GM18519 (cell line): ENCODE results near the gene OLFM2.

Source experiments
- ATAC-seq: cut with Tn5 transposase; IDR thresholded peaks from one replicate; pipeline ENCODE4 v1.9.1; 2021; ENCODE audit warnings: mild to moderate bottlenecking, moderate library complexity; ENCODE audit not compliant: unreplicated experiment, low FRiP score

OLFM2 gene

DNA sequence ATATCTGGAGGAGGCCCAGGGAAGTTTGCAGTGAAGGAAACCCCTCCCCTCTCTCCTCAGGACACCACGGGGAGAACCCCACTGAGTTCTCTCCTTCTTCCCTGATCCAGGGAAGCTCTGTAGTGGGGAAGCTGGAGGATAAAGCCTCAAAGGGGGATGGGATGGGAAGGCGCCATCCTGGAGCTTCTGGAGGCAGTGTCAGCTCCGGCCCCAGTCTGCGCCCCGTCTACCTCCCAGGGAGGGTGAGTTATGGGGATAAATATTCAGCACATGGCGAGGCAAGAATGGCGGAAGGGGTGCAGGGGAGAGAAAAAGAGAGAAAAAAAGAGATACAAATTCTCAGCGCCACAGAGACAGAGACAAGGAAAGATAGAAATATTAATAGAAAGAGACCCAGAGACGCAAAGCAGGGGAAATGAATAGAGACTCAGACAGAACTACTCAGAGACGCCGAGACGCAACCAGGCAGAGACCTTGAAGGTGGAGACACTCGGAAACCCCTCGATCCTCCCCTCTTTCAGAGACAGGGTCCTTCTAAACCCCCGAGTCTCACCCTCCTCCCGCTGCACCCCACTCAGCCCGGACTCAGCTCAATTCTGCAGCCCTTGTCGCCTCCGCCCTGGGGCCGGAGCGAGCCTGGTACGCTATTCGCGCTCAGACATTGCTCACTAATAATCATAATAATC is 23.6 kb downstream of the OLFM2 start:
- ATAC-seq, result no peak

DNA sequence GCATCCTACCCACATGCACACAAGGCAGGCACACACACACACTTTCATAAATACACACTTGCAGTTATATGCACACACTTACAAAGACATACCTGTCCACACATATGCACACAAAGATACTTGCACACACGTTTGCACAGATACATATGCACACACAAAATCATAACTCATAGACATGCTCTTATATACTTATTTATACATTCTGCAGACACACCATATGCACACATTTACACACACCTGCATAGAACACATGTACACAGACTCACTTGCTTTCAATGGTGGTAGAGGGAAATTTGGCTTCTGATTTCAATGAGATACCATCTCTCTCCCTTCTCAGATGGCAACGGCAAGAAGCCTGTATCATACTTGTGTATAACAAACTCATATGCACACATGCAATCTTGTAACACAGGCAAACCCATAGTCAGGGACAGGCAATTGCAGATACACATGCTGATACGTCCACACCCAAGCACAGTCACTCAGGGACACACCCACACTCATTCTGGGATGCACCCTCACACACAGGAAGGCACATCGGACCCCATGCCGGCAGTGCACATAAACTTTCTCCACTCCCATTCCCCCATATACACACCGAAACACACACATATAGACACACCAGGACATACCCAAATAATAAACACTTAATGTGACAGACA is 24.7 kb downstream of the OLFM2 start:
- ATAC-seq, result no peak

DNA sequence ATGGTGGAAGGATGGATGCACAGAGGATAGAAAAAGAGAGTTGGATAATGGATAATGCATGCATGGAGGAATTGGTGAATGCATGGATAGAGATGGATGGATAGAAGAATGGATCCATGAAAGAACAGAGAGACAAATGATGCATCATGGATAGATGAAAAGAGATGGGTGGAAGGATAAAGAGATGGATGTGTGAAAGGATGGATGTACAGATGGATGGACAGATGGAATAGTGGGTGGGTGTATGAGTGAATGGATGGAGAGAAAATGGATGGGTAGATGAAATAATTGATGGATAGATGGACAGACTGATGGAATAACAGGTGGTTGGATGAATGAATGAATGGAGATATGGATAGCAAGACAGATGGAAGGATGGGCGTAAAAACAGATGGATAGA is 25.7 kb downstream of the OLFM2 start:
- ATAC-seq, result no peak

DNA sequence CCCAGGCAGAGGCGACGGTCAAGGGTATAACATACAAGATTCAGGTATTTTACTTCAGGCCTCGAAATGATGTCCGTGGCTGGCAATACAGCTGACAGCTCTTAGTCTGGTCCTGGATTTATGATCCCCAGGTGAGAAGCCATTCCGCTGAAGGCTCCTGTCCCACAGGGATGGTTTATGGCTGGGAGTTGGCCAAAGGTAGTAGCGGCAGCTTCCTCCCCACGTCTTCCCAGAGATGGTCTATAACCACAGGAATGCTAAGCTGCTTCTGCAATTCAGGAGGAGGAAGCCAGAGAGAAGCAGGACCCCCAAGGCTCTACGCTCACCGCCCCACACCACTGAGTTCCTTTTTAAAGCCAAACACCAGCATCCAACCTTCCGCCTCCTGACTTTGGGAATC is 27.1 kb downstream of the OLFM2 start:
- ATAC-seq, result no peak

DNA sequence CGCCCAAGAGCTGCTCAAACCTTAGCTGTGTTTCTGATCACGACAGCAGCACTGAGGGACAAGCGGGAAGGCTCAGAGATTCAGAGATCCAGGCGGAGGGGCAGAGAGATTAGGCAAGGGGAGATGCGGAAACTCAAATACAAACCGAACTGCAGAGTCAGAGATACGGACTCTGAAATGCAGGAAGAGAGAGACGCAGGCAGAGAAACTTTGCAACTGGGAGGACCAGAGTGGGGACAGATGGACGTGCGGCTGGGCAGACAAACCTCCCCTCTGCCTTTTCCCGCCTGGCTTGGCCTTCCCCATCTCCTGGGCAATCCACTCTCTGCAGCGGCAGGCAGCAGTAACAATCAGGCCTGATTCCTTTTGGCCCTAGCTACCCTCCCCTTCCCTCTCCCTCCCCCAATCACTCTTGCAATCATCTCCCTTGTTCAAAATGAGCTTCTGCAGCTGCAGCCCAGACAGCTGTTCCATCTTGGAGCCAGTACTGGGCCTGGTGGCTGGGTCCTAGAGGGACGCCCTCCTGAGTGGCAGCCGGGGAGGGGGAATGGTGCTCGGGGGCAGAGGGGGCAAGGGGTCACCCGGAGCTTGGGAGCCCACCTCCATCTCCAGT is 29.7 kb downstream of the OLFM2 start:
- no peak for ATAC-seq

DNA sequence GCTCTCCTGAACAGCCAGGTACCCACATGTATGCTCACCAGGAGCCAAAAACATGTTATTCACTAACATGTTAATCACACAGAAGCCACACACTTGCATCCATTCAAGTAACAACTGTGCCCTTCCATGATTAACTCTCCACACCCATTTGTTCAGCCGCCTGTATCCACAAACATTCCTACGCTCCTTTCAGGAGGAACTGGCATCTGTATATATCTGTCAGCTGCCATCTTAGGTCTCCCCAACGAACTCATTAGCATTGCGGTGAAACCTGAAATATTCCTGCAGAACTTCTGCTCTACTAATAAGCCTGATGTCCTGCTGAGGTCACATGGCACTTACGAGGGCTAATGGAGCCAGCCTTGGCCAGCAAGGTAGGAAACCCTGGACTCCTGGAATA is 33.0 kb downstream of the OLFM2 start:
- ATAC-seq, result no peak

DNA sequence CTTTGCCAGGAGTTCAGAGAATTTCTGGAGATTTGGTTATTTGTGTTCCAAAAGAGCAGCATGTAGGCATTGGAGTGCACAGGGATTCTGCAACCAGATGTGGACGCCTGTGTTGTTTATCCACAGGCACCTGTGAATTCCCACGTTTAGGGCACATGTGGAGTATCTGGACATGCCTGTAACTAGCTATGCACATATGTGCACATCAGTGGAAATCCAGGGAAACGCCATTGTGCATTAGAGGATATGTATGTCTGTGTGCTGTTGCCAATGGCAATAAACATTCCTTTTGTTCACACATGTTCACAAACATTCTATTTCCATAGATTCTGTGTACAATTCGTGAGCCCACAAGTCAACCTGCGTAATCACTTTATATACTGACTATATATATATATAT is 34.7 kb downstream of the OLFM2 start:
- no peak for ATAC-seq

DNA sequence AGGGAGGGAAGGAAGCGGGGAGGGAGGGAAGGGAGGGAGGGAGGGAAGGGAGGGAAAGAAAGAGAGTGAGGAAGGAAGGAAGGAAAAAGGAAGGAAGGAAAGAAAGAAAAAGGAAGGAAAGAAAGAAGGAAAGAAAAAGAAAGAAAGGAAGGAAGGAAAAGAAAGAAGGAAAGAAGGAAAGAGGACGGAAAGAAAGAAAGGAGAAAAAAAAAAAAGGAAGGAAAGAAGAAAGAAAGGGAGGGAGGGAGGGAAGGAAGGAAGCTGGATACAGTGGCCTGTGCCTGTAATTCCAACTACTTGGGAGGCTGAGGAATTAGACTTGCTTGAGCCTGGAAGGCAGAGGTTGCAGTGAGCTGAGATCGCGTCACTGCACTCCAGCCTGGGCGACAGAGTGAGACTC is 35.3 kb downstream of the OLFM2 start:
- ATAC-seq, result no peak

DNA sequence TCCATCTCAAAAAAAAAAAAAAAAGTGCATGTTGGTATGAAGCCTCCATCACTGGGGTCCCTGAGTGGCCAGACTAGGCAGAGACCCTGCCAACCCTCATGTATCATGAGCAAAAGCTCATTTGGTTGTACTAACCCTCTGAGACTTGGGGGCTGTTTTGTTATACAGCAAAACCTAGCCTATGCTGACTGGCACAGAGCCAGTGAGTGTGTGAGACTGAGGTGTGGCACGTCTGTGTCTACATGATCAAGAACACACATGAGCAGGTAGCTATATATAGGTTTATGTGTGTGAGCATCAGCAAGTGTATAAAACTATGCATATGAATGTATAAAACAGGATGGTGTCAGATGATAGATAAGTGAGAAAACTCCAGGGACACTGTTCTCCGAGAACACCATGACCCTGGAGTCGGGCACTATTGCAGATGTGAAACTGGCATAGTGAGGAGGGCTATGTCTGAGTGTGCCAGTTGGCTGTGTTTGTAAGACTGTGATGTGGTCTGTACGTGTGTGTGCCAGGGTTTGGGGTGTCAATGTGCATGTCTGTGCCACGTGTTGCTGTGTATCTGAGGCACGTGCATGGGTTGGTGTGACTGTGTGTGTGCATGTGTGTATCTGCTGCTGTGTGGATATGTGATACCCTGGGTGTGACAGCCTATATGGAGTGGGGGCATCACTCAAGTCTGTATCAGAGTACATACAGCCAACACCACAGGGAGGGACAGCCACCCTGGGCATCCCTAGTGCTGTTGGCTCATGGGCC is 44.5 kb downstream of the OLFM2 start:
- ATAC-seq, result no peak

DNA sequence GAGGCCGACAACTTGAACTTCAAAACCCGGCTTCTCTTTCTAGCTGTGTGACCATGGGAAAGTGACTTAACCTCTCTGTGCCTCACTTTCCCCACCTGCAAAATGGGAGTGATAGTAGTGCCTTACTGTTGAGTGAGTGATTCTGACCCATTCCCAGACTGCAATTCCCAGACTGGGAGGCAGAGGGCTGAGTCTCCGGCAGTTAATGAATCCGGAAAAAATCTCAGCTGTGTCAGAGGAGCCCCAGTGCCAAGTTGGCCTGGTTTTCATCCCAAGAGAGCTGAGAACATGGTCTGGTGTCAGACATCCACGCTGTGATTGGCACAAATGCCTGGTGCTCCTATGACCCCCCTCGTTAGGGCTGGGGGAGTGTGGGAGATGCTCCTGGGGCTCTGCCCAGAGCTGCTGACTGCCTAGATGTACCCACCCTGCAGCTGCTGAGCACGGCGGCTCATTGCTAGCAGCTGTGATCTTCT is 51.2 kb downstream of the OLFM2 start:
- no peak for ATAC-seq

DNA sequence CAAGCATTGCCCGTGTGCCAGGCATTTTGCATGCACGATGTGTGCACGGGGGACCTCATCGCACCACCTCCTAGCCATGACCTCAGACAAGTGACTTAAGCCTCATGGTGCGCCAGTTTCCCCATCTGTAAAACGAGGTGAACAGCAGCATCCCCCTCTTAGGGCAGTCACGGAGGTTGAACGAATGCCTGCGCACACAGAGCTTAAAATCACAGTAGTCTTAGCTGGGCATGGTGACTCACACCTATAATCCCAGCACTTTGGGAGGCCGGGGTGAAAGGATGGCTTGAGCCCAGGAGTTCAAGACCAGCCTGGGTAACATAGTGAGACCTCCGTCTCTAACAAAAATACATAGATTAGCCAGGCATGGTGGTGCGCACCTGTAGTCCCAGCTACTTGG is 52.6 kb downstream of the OLFM2 start:
- ATAC-seq, result no peak

DNA sequence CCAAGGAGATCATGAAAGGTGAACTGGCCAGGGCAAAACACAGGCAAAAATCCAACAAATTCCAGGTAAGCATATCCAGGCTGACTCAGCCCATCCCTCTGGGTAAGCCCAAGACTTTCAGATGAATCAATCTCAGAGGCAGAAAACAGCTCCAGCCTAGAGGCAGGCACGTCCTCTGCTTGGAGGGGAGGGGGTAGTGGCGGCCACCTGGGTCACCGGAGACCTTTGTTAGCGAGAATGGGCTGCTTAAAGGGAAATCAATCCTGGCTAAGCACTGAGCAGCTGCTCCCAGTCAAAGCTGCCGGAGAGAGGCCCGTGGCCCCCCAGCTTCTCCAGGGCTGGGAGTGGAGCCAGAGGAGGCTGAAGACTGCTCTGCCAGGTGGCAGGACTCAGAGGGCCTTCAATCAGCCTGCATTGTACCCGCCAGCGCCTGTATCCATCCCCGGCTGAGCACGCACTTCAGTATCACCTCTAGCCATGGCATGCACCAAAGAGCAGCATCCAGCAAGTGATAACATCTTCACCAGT is 53.0 kb downstream of the OLFM2 start:
- ATAC-seq, result no peak

DNA sequence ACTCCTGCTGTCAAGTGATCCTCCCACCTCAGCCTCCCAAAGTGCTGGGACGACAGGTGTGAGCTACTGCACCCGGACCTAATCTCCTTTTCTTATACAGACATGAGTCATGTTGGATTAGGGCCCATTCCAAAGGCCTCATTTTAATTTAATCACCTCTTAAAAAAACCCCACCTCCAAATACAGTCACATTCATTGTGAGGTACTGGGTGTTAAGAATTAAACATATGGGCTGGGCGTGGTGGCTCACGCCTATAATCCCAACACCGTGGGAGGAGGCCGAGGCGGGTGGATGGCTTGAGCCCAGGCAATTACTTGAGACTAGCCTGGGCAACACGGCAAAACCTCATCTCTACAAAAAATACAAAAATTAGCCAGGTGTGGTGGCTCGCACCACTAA is 54.6 kb downstream of the OLFM2 start:
- no peak for ATAC-seq

DNA sequence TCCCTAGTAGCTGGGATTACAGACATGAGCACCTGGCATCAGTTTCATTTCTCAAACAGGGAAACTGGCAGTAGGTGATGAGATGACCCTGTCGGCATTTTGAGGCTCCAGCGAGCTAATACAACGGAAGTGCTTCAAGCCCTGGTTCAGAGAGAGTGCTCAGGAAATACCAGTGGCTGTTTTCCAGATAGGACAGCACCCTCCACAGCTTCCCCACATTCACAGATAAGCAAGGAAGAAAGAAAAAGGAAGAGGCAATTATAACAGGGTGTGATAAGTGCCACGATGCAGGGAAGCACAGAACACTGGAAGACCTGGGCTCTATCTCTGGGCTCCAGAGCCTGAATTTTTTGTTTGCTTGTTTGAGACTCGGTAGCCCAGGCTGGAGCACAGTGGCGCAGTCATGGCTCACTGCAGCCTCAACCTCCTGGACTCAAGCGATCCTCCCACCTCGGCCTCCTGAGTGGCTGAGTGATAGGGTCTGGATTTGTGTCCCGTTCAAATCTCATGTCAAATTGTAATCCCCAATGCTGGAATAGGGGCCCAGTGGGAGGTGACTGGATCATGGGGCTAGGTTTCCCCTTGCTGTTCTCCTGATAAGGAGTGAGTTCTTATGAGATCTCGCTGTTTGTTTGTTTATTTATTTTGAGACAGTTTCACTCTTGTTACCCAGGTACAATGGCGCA is 57.7 kb downstream of the OLFM2 start:
- no peak for ATAC-seq

DNA sequence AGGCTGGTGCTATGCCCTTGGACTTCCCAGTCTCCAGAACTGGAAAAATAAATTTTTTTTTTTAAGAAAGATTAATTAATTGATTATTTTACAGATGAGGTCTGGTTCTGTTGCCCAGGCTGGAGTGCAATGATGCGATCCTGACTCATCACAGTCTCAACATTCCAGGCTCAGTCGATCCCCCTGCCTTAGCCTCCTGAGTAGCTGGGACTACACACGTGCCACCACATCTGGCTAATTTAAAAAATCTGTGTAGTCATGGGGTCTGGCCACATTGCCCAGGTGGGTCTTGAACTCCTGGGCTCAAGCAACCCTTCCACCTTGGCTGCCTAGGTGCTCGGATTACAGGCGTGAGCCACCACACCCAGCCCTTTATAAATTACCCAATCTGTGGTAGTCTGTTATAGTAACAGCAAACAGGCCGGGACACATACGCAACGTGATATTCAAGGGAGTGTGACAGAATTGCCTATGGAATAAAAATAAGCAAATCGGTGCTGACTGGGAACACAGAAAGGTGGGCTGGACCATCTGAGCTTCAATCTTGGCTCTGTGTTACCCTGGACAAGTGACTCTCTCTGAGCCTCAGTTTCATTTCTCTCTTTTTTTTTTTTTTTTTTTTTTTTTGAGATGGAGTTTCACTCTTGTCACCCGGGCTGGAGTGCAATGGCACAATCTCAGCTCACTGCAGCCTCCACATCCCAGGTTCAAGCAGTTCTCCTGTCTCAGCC is 58.4 kb downstream of the OLFM2 start:
- no peak for ATAC-seq

DNA sequence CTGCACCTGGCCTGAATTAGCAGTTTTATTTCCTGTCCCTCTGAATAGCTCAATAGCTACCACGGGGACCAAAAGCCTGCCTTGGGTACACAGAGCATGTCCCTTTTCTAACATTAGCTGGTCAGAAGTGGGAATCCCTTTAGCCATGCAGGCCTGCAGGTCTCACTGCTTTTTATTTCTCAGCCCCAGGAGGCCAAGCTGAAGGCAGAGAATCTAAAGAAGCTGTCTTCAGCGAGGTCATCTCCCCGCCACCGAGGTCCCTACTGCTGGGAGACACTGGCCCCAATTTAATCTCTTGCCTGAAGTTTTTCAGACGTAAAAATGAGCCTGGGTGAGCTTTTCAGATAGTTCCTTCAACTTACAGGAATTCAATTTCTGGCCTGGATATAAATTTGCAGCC is 60.5 kb downstream of the OLFM2 start:
- ATAC-seq, result no peak

DNA sequence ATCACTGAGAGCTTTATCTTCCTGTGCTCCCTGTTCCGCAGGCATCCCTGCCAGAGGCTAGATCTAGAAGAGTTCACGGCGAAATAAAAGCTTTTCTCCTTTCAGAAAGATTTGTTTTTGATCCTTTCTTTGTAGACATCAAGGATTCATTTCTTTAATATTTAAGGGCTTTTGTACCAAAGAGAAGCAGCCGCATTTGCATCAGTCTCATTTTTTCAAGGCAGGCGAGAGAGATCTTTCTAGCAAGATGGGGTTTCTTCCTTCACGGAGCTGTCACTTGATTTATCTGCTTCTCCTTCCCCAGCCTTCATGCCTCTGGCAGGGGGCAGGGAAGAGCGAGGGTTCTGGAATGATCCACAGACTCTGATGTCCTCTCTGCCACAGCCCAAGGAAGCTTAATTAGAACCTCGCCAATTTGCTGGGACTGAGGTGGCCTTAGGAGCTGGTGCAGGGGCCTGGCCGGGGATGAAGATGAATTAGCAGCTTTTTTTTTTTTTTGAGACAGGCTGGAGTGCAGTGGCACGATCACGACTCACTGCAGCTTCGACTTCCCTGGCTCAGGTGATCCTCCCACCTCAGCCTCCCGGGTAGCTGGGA is 61.2 kb downstream of the OLFM2 start:
- no peak for ATAC-seq

DNA sequence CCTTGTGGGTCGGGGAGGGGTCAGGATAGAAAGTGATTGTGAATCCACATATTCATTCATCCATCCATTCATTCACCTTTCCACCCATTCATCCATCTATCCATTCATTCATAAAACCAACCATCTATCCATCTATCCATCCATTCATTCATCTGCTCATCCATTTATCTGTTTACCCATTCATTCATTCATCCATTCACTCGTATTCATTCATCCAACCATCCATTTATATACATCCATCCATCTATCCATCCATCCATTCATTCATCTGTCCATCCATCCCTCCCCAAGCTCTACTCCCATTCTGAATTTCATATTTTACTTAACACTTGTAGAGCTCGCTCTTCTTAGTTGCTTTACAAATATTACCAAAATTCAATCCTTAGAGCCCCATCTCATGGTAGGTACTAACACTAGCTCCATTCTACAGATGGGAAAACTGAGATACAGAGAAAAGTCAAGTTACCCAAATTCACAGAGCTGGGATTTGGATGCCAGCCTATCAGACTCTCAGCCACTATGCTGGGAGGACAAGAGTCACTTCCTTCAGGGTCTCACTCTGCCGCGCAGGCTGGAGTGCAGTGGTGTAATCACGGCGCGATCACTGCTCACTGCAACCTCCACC is 63.6 kb downstream of the OLFM2 start:
- no peak for ATAC-seq
